ENCODE data around the gene COL23A1.

- no peak for TF ChIP-seq TAF1 (IDR thresholded peaks at IDR 0.05; ENCODE audit: low read depth, low read length)
- no peak for TF ChIP-seq POLR2A (IDR thresholded peaks at IDR 0.05; ENCODE audit: low read depth, low read length)
- no peak for TF ChIP-seq SPI1 (IDR thresholded peaks at IDR 0.05; ENCODE audit: low read depth, low read length)
- no peak for TF ChIP-seq POLR2AphosphoS5 (IDR thresholded peaks at IDR 0.05; ENCODE audit: low read depth, low read length)
Measured at GRCh38 chr5:178367736-178368120, 222.5 kb downstream of the COL23A1 start.
